Astrocyte of the hippocampus (primary cell): ENCODE measurements around the gene FBLN1.
A peak's percentile ranks its signal among the peaks of the same experiment; 100 is the strongest.
"Not testable (repeated sequence)": the region's sequence is repeated elsewhere in the genome, so short reads cannot be mapped to it uniquely, and the experiment has no call there.

Experiments used
- DNase-seq: peaks from one replicate; pipeline ENCODE4 v3.0.0; 2011; ENCODE audit warnings: low read depth, low spot score

The FBLN1 gene

GRCh38 chr22:45608045-45608444, 105.4 kb downstream of the FBLN1 start:
- peak; percentile 12 for DNase-seq

- peak; percentile 93 for DNase-seq
These were observed 106.1 kb downstream of the FBLN1 start for GRCh38 chr22:45608763-45609180.

- DNase-seq: peak; percentile 77
These were observed 109.8 kb downstream of the FBLN1 start for GRCh38 chr22:45612451-45612901.

GRCh38 chr22:45612940-45613339, 110.3 kb downstream of the FBLN1 start:
- peak; percentile 57 for DNase-seq

- no peak for DNase-seq
These were observed 112.7 kb downstream of the FBLN1 start for GRCh38 chr22:45615364-45615763.

- no peak for DNase-seq
These were observed 113.7 kb downstream of the FBLN1 start for GRCh38 chr22:45616432-45616831.

- DNase-seq: no peak
These were observed 115.3 kb downstream of the FBLN1 start for GRCh38 chr22:45617948-45618347.

- DNase-seq: no peak
These were observed 118.0 kb downstream of the FBLN1 start for GRCh38 chr22:45620706-45621105.

GRCh38 chr22:45621836-45622600, 119.3 kb downstream of the FBLN1 start:
- no peak for DNase-seq

- not testable (repeated sequence) for DNase-seq
These were observed 120.9 kb downstream of the FBLN1 start for GRCh38 chr22:45623464-45624145.

- no peak for DNase-seq
These were observed 123.5 kb downstream of the FBLN1 start for GRCh38 chr22:45626198-45626651.

GRCh38 chr22:45627489-45628233, 125.0 kb downstream of the FBLN1 start:
- no peak for DNase-seq

- DNase-seq: no peak
These were observed 125.8 kb downstream of the FBLN1 start for GRCh38 chr22:45628515-45628914.

GRCh38 chr22:45629469-45630089, 126.9 kb downstream of the FBLN1 start:
- DNase-seq: no peak

GRCh38 chr22:45630436-45630835, 127.8 kb downstream of the FBLN1 start:
- DNase-seq: no peak

GRCh38 chr22:45631140-45631840, 128.6 kb downstream of the FBLN1 start:
- no peak for DNase-seq

GRCh38 chr22:45631841-45632238, 129.2 kb downstream of the FBLN1 start:
- no peak for DNase-seq

- peak; percentile 59 for DNase-seq
These were observed 130.3 kb downstream of the FBLN1 start for GRCh38 chr22:45632791-45633515.

- no peak for DNase-seq
These were observed 134.0 kb downstream of the FBLN1 start for GRCh38 chr22:45636683-45637082.

- DNase-seq: no peak
These were observed 135.5 kb downstream of the FBLN1 start for GRCh38 chr22:45638197-45638596.
